ENCODE data around the gene C6orf58.
A peak's percentile ranks its signal among the peaks of the same experiment; 100 is the strongest.
"Not testable (repeated sequence)": the region's sequence is repeated elsewhere in the genome, so short reads cannot be mapped to it uniquely, and the experiment has no call there.

Gene C6orf58

GRCh38 chr6:127590344-127590743, 13.4 kb downstream of the C6orf58 start:
- DNase-seq (ENCODE audit: low spot score), result no peak

- DNase-seq (ENCODE audit: low spot score), result no peak
These were observed 16.0 kb downstream of the C6orf58 start for GRCh38 chr6:127592964-127593363.

- DNase-seq (ENCODE audit: low spot score), result not testable (repeated sequence)
These were observed 16.5 kb downstream of the C6orf58 start for GRCh38 chr6:127593456-127593855.

- DNase-seq (ENCODE audit: low spot score), result peak; percentile 48
These were observed 29.2 kb downstream of the C6orf58 start for GRCh38 chr6:127606131-127606562.

- no peak for DNase-seq (ENCODE audit: low spot score)
These were observed 31.7 kb downstream of the C6orf58 start for GRCh38 chr6:127608554-127609270.

GRCh38 chr6:127618729-127619128, 41.8 kb downstream of the C6orf58 start:
- no peak for DNase-seq (ENCODE audit: low spot score)

GRCh38 chr6:127630800-127631199, 53.8 kb downstream of the C6orf58 start:
- DNase-seq (ENCODE audit: low spot score), result no peak

GRCh38 chr6:127634178-127634577, 57.2 kb downstream of the C6orf58 start:
- DNase-seq (ENCODE audit: low spot score), result no peak

- no peak for DNase-seq (ENCODE audit: low spot score)
These were observed 58.1 kb downstream of the C6orf58 start for GRCh38 chr6:127635091-127635490.

GRCh38 chr6:127637830-127638409, 60.9 kb downstream of the C6orf58 start:
- DNase-seq (ENCODE audit: low spot score), result no peak

Data from iPS-NIHi11 (cell line).